Esophagus muscularis mucosa (tissue), 4 donors: Measurements from ENCODE around the gene ZNF181. TPM values are rescaled to one million over a fixed set of nuclear protein-coding genes. Genes with fewer than 3 reads are reported as not detected.

ENCODE experiments used
- DNase-seq: peaks from one replicate; pipeline ENCODE4 v3.0.0-alpha.2; 2017; ENCODE audit errors: extremely low spot score
- H3K27ac ChIP-seq, 4 donors: fragments of 200-600 bp; sonication (generic); replicated peaks in 1 of 4; 1 replicate in 3 of 4; 2 replicates in 1 of 4; pipeline ENCODE4 v1.5.1; 2016 to 2019; ENCODE audit warnings: mild to moderate bottlenecking in 1 of 4
- H3K27me3 ChIP-seq, 4 donors: fragments of 200-600 bp; sonication (generic); one replicate each; pipeline versions ENCODE4 v1.5.1 to v1.6.0; 2016 to 2019
- H3K36me3 ChIP-seq, 4 donors: fragments of 200-600 bp; sonication (generic); one replicate each; pipeline ENCODE4 v1.5.1; 2016 to 2019
- H3K4me1 ChIP-seq, 4 donors: fragments of 200-600 bp; sonication (generic); one replicate each; pipeline ENCODE4 v1.5.1; 2016 to 2019
- H3K4me3 ChIP-seq, 4 donors: fragments of 200-600 bp; sonication (generic); 1 replicate in 2 of 4; 2 replicates in 2 of 4; pipeline ENCODE4 v1.5.1; 2016 to 2019; ENCODE audit warnings: mild to moderate bottlenecking in 4 of 4, moderate library complexity in 1 of 4
- H3K9me3 ChIP-seq, 4 donors: fragments of 200-600 bp; sonication (generic); 1 replicate in 3 of 4; 2 replicates in 1 of 4; pipeline ENCODE4 v1.5.1; 2016 to 2019
- CTCF ChIP-seq, 3 experiments: fragments of 200-600 bp in 2 of 3; fragments of 450-650 bp in 1 of 3; sonication (generic) in 2 of 3; IDR thresholded peaks; one replicate each; pipeline ENCODE4 v1.5.1; 2017 to 2019; ENCODE audit warnings: antibody characterized with exemption in 3 of 3, mild to moderate bottlenecking in 2 of 3, moderate library complexity in 1 of 3
- EP300 ChIP-seq: sonication (generic); formaldehyde crosslinking; IDR thresholded peaks from one replicate; pipeline ENCODE4 v1.6.1; 2017; ENCODE audit warnings: antibody characterized with exemption
- POLR2A ChIP-seq: fragments of 450-650 bp; IDR thresholded peaks from one replicate; pipeline ENCODE4 v1.6.1; 2017; ENCODE audit warnings: antibody characterized with exemption, moderate library complexity, mild to moderate bottlenecking, low read depth
- POLR2AphosphoS5 ChIP-seq, 2 donors: sonication (generic); formaldehyde crosslinking; IDR thresholded peaks; one replicate each; pipeline ENCODE4 v1.6.1; 2017; ENCODE audit warnings: antibody characterized with exemption in 2 of 2
- WGBS: methylation state at CpG from one replicate; pipeline ENCODE4 v1.1.5; 2018; 5-methylcytosine and 5-hydroxymethylcytosine counted together
- intact Hi-C: fragments of 100-400 bp; cut with DNase I; formaldehyde crosslinking; loops from one replicate; pipeline ENCODE4 v1.15.1; 2023
- total RNA-seq, 4 donors: library from RNA; depleted of rRNA; stranded (reverse); fragments of >200 nt; gene quantifications; one replicate each; pipeline versions ENCODE4 v1.1.0 to v1.2.1, GENCODE V29; 2016

The ZNF181 gene
- total RNA-seq, 4 donors from 2014 or later = 22.6 to 31.6 (median 26.0) TPM

- no peaks in the 10 kb centered on the region for H3K9me3 ChIP-seq
- no peaks in the 10 kb centered on the region for H3K27me3 ChIP-seq
- no peak for DNase-seq
- H3K4me1 ChIP-seq = no peaks in the 10 kb centered on the region
- intact Hi-C loops = no loop called here
- 77% methylated on average over 3 of the region's 3 CpGs for WGBS
- H3K4me3 ChIP-seq = no peak overlapping the region
- no peak overlapping the region for H3K27ac ChIP-seq
- no peak for TF ChIP-seq POLR2AphosphoS5 (IDR thresholded peaks at IDR 0.05)
- no peak for TF ChIP-seq POLR2A
- TF ChIP-seq EP300 = no peak
- no peak for TF ChIP-seq CTCF (IDR thresholded peaks at IDR 0.05)
- H3K36me3 ChIP-seq = no peaks in the 10 kb centered on the region
Measured at GRCh38 chr19:34787059-34787824, 53.2 kb downstream of the ZNF181 start.

GRCh38 chr19:34788074-34788473, 54.0 kb downstream of the ZNF181 start:
- H3K4me3 ChIP-seq = no peak overlapping the region
- no peaks in the 10 kb centered on the region for H3K27me3 ChIP-seq
- H3K27ac ChIP-seq = no peak overlapping the region
- intact Hi-C loops = no loop called here
- H3K4me1 ChIP-seq = no peaks in the 10 kb centered on the region
- DNase-seq = no peak
- no peaks in the 10 kb centered on the region for H3K9me3 ChIP-seq
- 57% methylated on average over 2 of the region's 2 CpGs for WGBS
- TF ChIP-seq CTCF (IDR thresholded peaks at IDR 0.05) = no peak
- H3K36me3 ChIP-seq = no peaks in the 10 kb centered on the region

GRCh38 chr19:34793565-34793964, 59.5 kb downstream of the ZNF181 start:
- H3K4me1 ChIP-seq = peaks cover 0 to 6% (median 0%) of the 10 kb centered on the region in 4 donors
- no peaks in the 10 kb centered on the region for H3K27me3 ChIP-seq
- peak; percentile 42 for DNase-seq
- no peak overlapping the region for H3K4me3 ChIP-seq
- no peak overlapping the region for H3K27ac ChIP-seq
- no peak for TF ChIP-seq POLR2AphosphoS5 (IDR thresholded peaks at IDR 0.05)
- no peak for TF ChIP-seq CTCF (IDR thresholded peaks at IDR 0.05)
- no peak for TF ChIP-seq POLR2A
- no peak for TF ChIP-seq EP300
- intact Hi-C loops = no loop called here
- no peaks in the 10 kb centered on the region for H3K9me3 ChIP-seq
- H3K36me3 ChIP-seq = no peaks in the 10 kb centered on the region
- 68% methylated on average over 3 of the region's 3 CpGs for WGBS

GRCh38 chr19:34794066-34794960, 60.3 kb downstream of the ZNF181 start:
- no peak for TF ChIP-seq CTCF (IDR thresholded peaks at IDR 0.05)
- no peak for TF ChIP-seq POLR2A
- TF ChIP-seq EP300 = no peak
- no peak for TF ChIP-seq POLR2AphosphoS5 (IDR thresholded peaks at IDR 0.05)
- Histone ChIP-seq H3K36me3 (no peaks in the 10 kb centered on the region), H3K4me3 (no peak overlapping the region), H3K4me1 (peaks cover 0 to 6% (median 0%) of the 10 kb centered on the region in 4 donors), H3K27me3 (no peaks in the 10 kb centered on the region), H3K27ac (no peak overlapping the region), H3K9me3 (no peaks in the 10 kb centered on the region)
- 75% methylated on average over 7 of the region's 9 CpGs for WGBS
- intact Hi-C loops = no loop called here
- peak; percentile 50 for DNase-seq

Other genes starting within 250 kb of the ZNF181 start
- under 1 TPM in 2 of 4 donors, not detected in 2; 0.83 to 0.86 TPM for gene SCGB2B2, start 57.1 kb upstream of the ZNF181 start, total RNA-seq
- 10 to 100 TPM; 20.4 to 29.5 (median 21.6) TPM for gene ZNF302, start 56.6 kb upstream of the ZNF181 start, total RNA-seq
- 1 to 10 TPM; 5.8 to 7.1 (median 6.7) TPM for gene ZNF599, start 39.0 kb downstream of the ZNF181 start, total RNA-seq
- gene ZNF30, start 192.7 kb downstream of the ZNF181 start, total RNA-seq = 1 to 10 TPM; 1.3 to 9.6 (median 2.5) TPM
- gene ZNF792, start 230.0 kb downstream of the ZNF181 start, total RNA-seq = 1 to 10 TPM; 4.6 to 8.4 (median 6.4) TPM